ELF-1 (cell line): Measurements from ENCODE around the gene HIVEP3.

Source experiments
- DNase-seq: peaks from one replicate; pipeline ENCODE4 v3.0.0-alpha.2; 2016; ENCODE audit warnings: low read depth, low spot score

HIVEP3 gene

GRCh38 chr1:41894101-41894807 lies 24.5 kb downstream of the HIVEP3 start:
- no peak for DNase-seq

GRCh38 chr1:41892301-41892781 lies 26.4 kb downstream of the HIVEP3 start:
- no peak for DNase-seq

GRCh38 chr1:41891199-41891896 lies 27.4 kb downstream of the HIVEP3 start:
- no peak for DNase-seq

GRCh38 chr1:41890825-41891198 lies 27.9 kb downstream of the HIVEP3 start:
- DNase-seq: no peak

- DNase-seq: no peak
Observed at GRCh38 chr1:41889506-41890414, 29.0 kb downstream of the HIVEP3 start.

GRCh38 chr1:41888756-41889155 lies 30.0 kb downstream of the HIVEP3 start:
- DNase-seq: no peak

GRCh38 chr1:41887365-41887764 lies 31.4 kb downstream of the HIVEP3 start:
- no peak for DNase-seq

GRCh38 chr1:41884256-41885230 lies 34.2 kb downstream of the HIVEP3 start:
- no peak for DNase-seq

GRCh38 chr1:41883507-41883906 lies 35.2 kb downstream of the HIVEP3 start:
- no peak for DNase-seq

- DNase-seq: no peak
Observed at GRCh38 chr1:41882486-41882885, 36.2 kb downstream of the HIVEP3 start.

- no peak for DNase-seq
Observed at GRCh38 chr1:41882068-41882477, 36.6 kb downstream of the HIVEP3 start.

GRCh38 chr1:41880950-41881885 lies 37.5 kb downstream of the HIVEP3 start:
- DNase-seq: no peak

GRCh38 chr1:41880261-41880660 lies 38.5 kb downstream of the HIVEP3 start:
- DNase-seq: no peak

GRCh38 chr1:41879617-41880016 lies 39.1 kb downstream of the HIVEP3 start:
- DNase-seq: no peak

GRCh38 chr1:41878911-41879310 lies 39.8 kb downstream of the HIVEP3 start:
- no peak for DNase-seq

GRCh38 chr1:41878495-41878894 lies 40.2 kb downstream of the HIVEP3 start:
- DNase-seq: no peak

GRCh38 chr1:41876576-41877445 lies 41.9 kb downstream of the HIVEP3 start:
- no peak for DNase-seq

- DNase-seq: no peak
Observed at GRCh38 chr1:41875487-41875886, 43.2 kb downstream of the HIVEP3 start.

GRCh38 chr1:41874903-41875411 lies 43.8 kb downstream of the HIVEP3 start:
- peak; percentile 32 for DNase-seq
